Aorta (tissue), 5 donors: ENCODE data around the gene EGFL8. TPM values are rescaled to one million over a fixed set of nuclear protein-coding genes. Genes with fewer than 3 reads are reported as not detected.
A peak's percentile ranks its signal among the peaks of the same experiment; 100 is the strongest.

Source experiments
- ATAC-seq: fragments of 200-7000 bp; cut with Tn5 transposase; one replicate; pipeline ENCODE4 v1.9.1; 2022; ENCODE audit warnings: moderate library complexity; ENCODE audit not compliant: low FRiP score
- DNase-seq, 2 donors: peaks; one replicate each; pipeline ENCODE4 v3.0.0-alpha.2; 2020
- H3K27ac ChIP-seq, 2 donors: one replicate each; pipeline ENCODE4 v1.5.1; 2013; ENCODE audit warnings: low read length in 2 of 2, mild to moderate bottlenecking in 2 of 2, moderate library complexity in 2 of 2, control low read depth in 1 of 2, inconsistent platforms in 1 of 2, low read depth in 1 of 2
- H3K27me3 ChIP-seq, 2 donors: one replicate each; pipeline ENCODE4 v1.6.1; 2013; ENCODE audit warnings: control low read depth in 1 of 2, low read length in 1 of 2, mild to moderate bottlenecking in 1 of 2, moderate library complexity in 1 of 2; ENCODE audit not compliant: insufficient read depth in 2 of 2, control insufficient read depth in 1 of 2
- H3K36me3 ChIP-seq, 2 donors: one replicate each; pipeline ENCODE4 v1.6.1; 2013; ENCODE audit warnings: control low read depth in 1 of 2, low read length in 1 of 2, mild to moderate bottlenecking in 1 of 2; ENCODE audit not compliant: insufficient read depth in 2 of 2, control insufficient read depth in 1 of 2
- H3K4me1 ChIP-seq, 2 donors: one replicate each; pipeline ENCODE4 v1.6.1; 2013; ENCODE audit warnings: low read length in 2 of 2, control low read depth in 1 of 2, mild to moderate bottlenecking in 1 of 2, moderate library complexity in 1 of 2; ENCODE audit not compliant: insufficient read depth in 2 of 2, control insufficient read depth in 1 of 2
- H3K4me3 ChIP-seq, 2 donors: one replicate each; pipeline ENCODE4 v1.5.1; 2013; ENCODE audit warnings: low read length in 2 of 2, control low read depth in 1 of 2, mild to moderate bottlenecking in 1 of 2
- H3K9me3 ChIP-seq: one replicate; pipeline ENCODE4 v1.6.1; 2013; ENCODE audit warnings: mild to moderate bottlenecking, low read length; ENCODE audit not compliant: control insufficient read depth
- WGBS, 2 donors: extraction: QIAGEN DNeasy Blood & Tissue Kit; methylation state at CpG; one replicate each; pipeline ENCODE4 v1.1.7; 2013; 5-methylcytosine and 5-hydroxymethylcytosine counted together
- intact Hi-C, 2 donors: fragments of 100-400 bp; cut with DNase I; formaldehyde crosslinking; loops; one replicate each; pipeline versions ENCODE4 v1.14.2 to v1.15.0; 2022
- long read RNA-seq, 2 donors: library from polyadenylated mRNA; unstranded; transcript quantifications; one replicate each; pipeline ENCODE4 v2.0.0, GENCODE V29; 2020 to 2021
- polyA plus RNA-seq, 2 donors: library from polyadenylated mRNA; stranded (reverse); fragments of 200-250 nt; gene quantifications; one replicate each; pipeline ENCODE4 v1.2.3, GENCODE V29; 2013
- total RNA-seq, 2 donors: library from RNA; stranded (reverse); fragmentation: NEBNext Ultra II Directional; extraction: Animal tissue kit (Norgen Biotek cat#: 25700); gene quantifications; one replicate each; pipeline ENCODE4 v1.2.1, GENCODE V29; 2021
- donor health status: healthy with polysubstance abuse.
- donor health status: Bipolar disorder and iron deficiency.
- donor health status: DM: no; HTN: no; CAD: no.
- donor health status: DM: no; HTN: no; CAD: no.
- donor health status: DM: yes; HTN: yes; CAD: no.

EGFL8 gene
- total RNA-seq (10 to 100 TPM; 20.7 to 38.8 TPM), polyA plus RNA-seq (100 to 1,000 TPM in 1 of 2 donors, 1 to 10 TPM in 1; 3.9 to 138 TPM)
- long read RNA-seq, donor 1, transcript EGFL8-220 (9 exons, 1,312 nt) = major isoform, 7 of 11 reads
- long read RNA-seq, donor 1, partial matches to known transcripts = 0 of 11 reads
- long read RNA-seq, donor 1, other reads (novel, unspliced or antisense) = 0 of 11 reads
- long read RNA-seq, donor 2, transcript EGFL8-219 (9 exons, 1,310 nt) = major isoform, 6 of 11 reads
- long read RNA-seq, donor 2, partial matches to known transcripts = 0 of 11 reads
- long read RNA-seq, donor 2, other reads (novel, unspliced or antisense) = 2 of 11 reads

GRCh38 chr6:32164295-32164694 lies at the start of gene EGFL8:
EGFL8 (plus strand) TSS chr6:32164595; CDS start chr6:32166166, 1,571 bp downstream.
- Histone ChIP-seq H3K4me1 (no peaks in the 10 kb centered on the region), H3K27ac (no peak within 1 kb of the TSS), H3K4me3 (no peak within 1 kb of the TSS), H3K9me3 (no peaks in the 10 kb centered on the region), H3K27me3 (no peaks in the 10 kb centered on the region), H3K36me3 (peaks cover 0 to 4% of the 10 kb centered on the region in 2 donors)
- DNase-seq (peak; percentile 22 to 36), ATAC-seq (no peak)
- intact Hi-C loops = no loop called here

- Histone ChIP-seq H3K36me3 (peaks cover 0 to 10% of the 10 kb centered on the region in 2 donors), H3K9me3 (no peaks in the 10 kb centered on the region), H3K27ac (peak overlapping the region in 1 of 2 donors; percentile 63), H3K4me3 (no peak overlapping the region), H3K27me3 (no peaks in the 10 kb centered on the region), H3K4me1 (no peaks in the 10 kb centered on the region)
- no peak for ATAC-seq
- 83% methylated on average over 8 of the region's 8 CpGs for WGBS, 2 donors
- intact Hi-C loops = loop anchor here in 1 of 2 donors (1.0 to 10.0 kb wide), 2 partner anchors 66 to 140 kb away; no protein-coding TSS in a partner anchor
- no peak for DNase-seq
These were observed 49.6 kb upstream of the EGFL8 start for GRCh38 chr6:32114796-32115195.

- intact Hi-C loops = loop anchor here in 1 of 2 donors (10.0 kb wide), 1 partner anchor 139 kb away; no protein-coding TSS in a partner anchor
- DNase-seq = no peak
- H3K27ac ChIP-seq = no peak overlapping the region
- no peak for ATAC-seq
- no peaks in the 10 kb centered on the region for H3K4me1 ChIP-seq
- peaks cover 0 to 10% of the 10 kb centered on the region in 2 donors for H3K36me3 ChIP-seq
- no peaks in the 10 kb centered on the region for H3K9me3 ChIP-seq
- H3K27me3 ChIP-seq = no peaks in the 10 kb centered on the region
- no peak overlapping the region for H3K4me3 ChIP-seq
- WGBS, 2 donors = 81% methylated on average over 6 of the region's 6 CpGs
These were observed 48.8 kb upstream of the EGFL8 start for GRCh38 chr6:32115623-32116022.

- Histone ChIP-seq H3K36me3 (peaks cover 0 to 14% of the 10 kb centered on the region in 2 donors), H3K4me1 (no peaks in the 10 kb centered on the region), H3K4me3 (no peak overlapping the region), H3K9me3 (no peaks in the 10 kb centered on the region), H3K27me3 (no peaks in the 10 kb centered on the region), H3K27ac (no peak overlapping the region)
- WGBS, 2 donors = 80 to 84% methylated on average over 7 of the region's 7 CpGs
- intact Hi-C loops = loop anchor here in 1 of 2 donors (10.0 kb wide), 1 partner anchor 138 kb away; no protein-coding TSS in a partner anchor
- DNase-seq (no peak), ATAC-seq (no peak)
These were observed 47.7 kb upstream of the EGFL8 start for GRCh38 chr6:32116674-32117073.

- Histone ChIP-seq H3K4me1 (no peaks in the 10 kb centered on the region), H3K27ac (no peak overlapping the region), H3K4me3 (no peak overlapping the region), H3K9me3 (no peaks in the 10 kb centered on the region), H3K36me3 (peaks cover 0 to 14% of the 10 kb centered on the region in 2 donors), H3K27me3 (no peaks in the 10 kb centered on the region)
- intact Hi-C loops = loop anchor here in 1 of 2 donors (10.0 kb wide), 1 partner anchor 137 kb away; no protein-coding TSS in a partner anchor
- WGBS, 2 donors = 88% methylated on average over 9 of the region's 9 CpGs
- ATAC-seq (no peak), DNase-seq (no peak)
These were observed 46.9 kb upstream of the EGFL8 start for GRCh38 chr6:32117461-32117860.

- DNase-seq (peak; percentile 91 to 95), ATAC-seq (peak; percentile 83)
- no peaks in the 10 kb centered on the region for H3K9me3 ChIP-seq
- WGBS, 2 donors = 13 to 16% methylated on average over 17 of the region's 17 CpGs
- H3K27ac ChIP-seq = peak overlapping the region in 1 of 2 donors; percentile 10
- H3K27me3 ChIP-seq = no peaks in the 10 kb centered on the region
- H3K36me3 ChIP-seq = peaks cover 0 to 14% of the 10 kb centered on the region in 2 donors
- H3K4me1 ChIP-seq = no peaks in the 10 kb centered on the region
- intact Hi-C loops = loop anchor here in 1 of 2 donors (2.0 to 10.0 kb wide), 2 partner anchors 36 to 136 kb away; partner anchors contain the start of gene PPT2
- H3K4me3 ChIP-seq = no peak overlapping the region
These were observed 45.4 kb upstream of the EGFL8 start for GRCh38 chr6:32118782-32119628.

GRCh38 chr6:32120573-32121059 lies 43.8 kb upstream of the EGFL8 start:
- Histone ChIP-seq H3K36me3 (peaks cover 0 to 15% of the 10 kb centered on the region in 2 donors), H3K4me1 (no peaks in the 10 kb centered on the region), H3K9me3 (no peaks in the 10 kb centered on the region), H3K27me3 (no peaks in the 10 kb centered on the region), H3K27ac (no peak overlapping the region), H3K4me3 (no peak overlapping the region)
- WGBS, 2 donors = 89 to 94% methylated on average over 12 of the region's 12 CpGs
- no peak for DNase-seq
- ATAC-seq = no peak
- intact Hi-C loops = loop anchor here in 1 of 2 donors (2.0 kb wide), 1 partner anchor 34 kb away; the partner anchor contains the start of gene PPT2

GRCh38 chr6:32123681-32124080 lies 40.7 kb upstream of the EGFL8 start:
- Histone ChIP-seq H3K27ac (no peak overlapping the region), H3K27me3 (no peaks in the 10 kb centered on the region), H3K9me3 (no peaks in the 10 kb centered on the region), H3K4me1 (peaks cover 0 to 2% of the 10 kb centered on the region in 2 donors), H3K36me3 (peaks cover 0 to 7% of the 10 kb centered on the region in 2 donors), H3K4me3 (no peak overlapping the region)
- no peak for ATAC-seq
- WGBS, 2 donors = 78 to 79% methylated on average over 4 of the region's 4 CpGs
- no peak for DNase-seq
- intact Hi-C loops = no loop called here
